ENCODE measurements around the gene VSTM4. TPM values are rescaled to one million over a fixed set of nuclear protein-coding genes. Genes with fewer than 3 reads are reported as not detected.

The VSTM4 gene
- total RNA-seq, 3 donors from 2014 or later (not counting 1 experiment from before 2014, with no cell fraction given) = 0.38 to 0.57 (median 0.45) TPM

DNA sequence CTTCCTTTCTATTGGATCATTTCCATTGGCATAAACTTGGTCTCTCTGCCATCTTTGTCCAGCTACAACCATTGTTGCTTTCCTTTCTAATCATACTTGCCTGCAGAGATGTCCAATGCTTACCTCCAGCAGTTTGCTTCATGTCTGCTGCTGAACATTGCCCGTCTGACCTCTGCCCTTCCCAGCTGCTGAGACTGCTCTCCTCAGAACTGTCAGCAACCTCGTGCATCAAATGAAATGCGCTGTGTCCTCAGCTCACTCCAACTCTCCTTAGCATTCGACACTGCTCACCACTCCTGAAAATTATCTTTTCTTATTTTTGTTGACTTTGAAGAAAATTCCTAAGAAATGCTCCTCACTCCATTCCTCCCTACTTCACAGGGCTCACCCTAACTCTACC is 13.5 kb upstream of the VSTM4 start:
- Mint-ChIP-seq H3K9me3 (no peaks in the 10 kb centered on the region), H3K27me3 (ENCODE audit: low read depth in 2 of 2) (peaks cover 20 to 26% of the 10 kb centered on the region in 2 donors), H3K4me3 (no peak overlapping the region), H3K27ac (no peak overlapping the region), H3K36me3 (no peaks in the 10 kb centered on the region), H3K4me1 (peaks cover 0 to under 1% of the 10 kb centered on the region in 2 donors)
- DNase-seq (no peak), ATAC-seq (no peak)
- no peak overlapping the region for H3K4me3 ChIP-seq (ENCODE audit: low read length)
- no peaks in the 10 kb centered on the region for H3K36me3 ChIP-seq (ENCODE audit: control insufficient read depth, insufficient read depth, low read length)
- no peak overlapping the region for H3K27ac ChIP-seq (ENCODE audit: low read length)
- TF ChIP-seq CTCF (IDR thresholded peaks at IDR 0.05) = no peak
- WGBS (ENCODE audit: insufficient coverage) = 87% methylated on average over 4 of the region's 4 CpGs
- intact Hi-C loops (cut with micrococcal nuclease) = no loop called here
- no peaks in the 10 kb centered on the region for H3K9me3 ChIP-seq (ENCODE audit: control insufficient read depth, insufficient read depth, low read length)
- H3K27me3 ChIP-seq (ENCODE audit: control insufficient read depth, insufficient read depth, low read length) = no peaks in the 10 kb centered on the region
- no peaks in the 10 kb centered on the region for H3K4me1 ChIP-seq (ENCODE audit: control insufficient read depth, insufficient read depth, low read length)

- DNase-seq (no peak), ATAC-seq (no peak)
- Histone ChIP-seq H3K4me1 (ENCODE audit: control insufficient read depth, insufficient read depth, low read length) (no peaks in the 10 kb centered on the region), H3K27ac (ENCODE audit: low read length) (no peak overlapping the region), H3K27me3 (ENCODE audit: control insufficient read depth, insufficient read depth, low read length) (no peaks in the 10 kb centered on the region), H3K4me3 (ENCODE audit: low read length) (no peak overlapping the region), H3K36me3 (ENCODE audit: control insufficient read depth, insufficient read depth, low read length) (no peaks in the 10 kb centered on the region), H3K9me3 (ENCODE audit: control insufficient read depth, insufficient read depth, low read length) (no peaks in the 10 kb centered on the region)
- Mint-ChIP-seq H3K9me3 (no peaks in the 10 kb centered on the region), H3K27me3 (ENCODE audit: low read depth in 2 of 2) (peaks cover 19 to 24% of the 10 kb centered on the region in 2 donors), H3K27ac (no peak overlapping the region), H3K4me3 (no peak overlapping the region), H3K4me1 (no peaks in the 10 kb centered on the region), H3K36me3 (no peaks in the 10 kb centered on the region)
- WGBS (ENCODE audit: insufficient coverage) = 94% methylated on average over 7 of the region's 7 CpGs
- no peak for TF ChIP-seq CTCF (IDR thresholded peaks at IDR 0.05)
- intact Hi-C loops (cut with micrococcal nuclease) = no loop called here
These were observed 8.9 kb upstream of the VSTM4 start for GRCh38 chr10:49123981-49124950.

DNA sequence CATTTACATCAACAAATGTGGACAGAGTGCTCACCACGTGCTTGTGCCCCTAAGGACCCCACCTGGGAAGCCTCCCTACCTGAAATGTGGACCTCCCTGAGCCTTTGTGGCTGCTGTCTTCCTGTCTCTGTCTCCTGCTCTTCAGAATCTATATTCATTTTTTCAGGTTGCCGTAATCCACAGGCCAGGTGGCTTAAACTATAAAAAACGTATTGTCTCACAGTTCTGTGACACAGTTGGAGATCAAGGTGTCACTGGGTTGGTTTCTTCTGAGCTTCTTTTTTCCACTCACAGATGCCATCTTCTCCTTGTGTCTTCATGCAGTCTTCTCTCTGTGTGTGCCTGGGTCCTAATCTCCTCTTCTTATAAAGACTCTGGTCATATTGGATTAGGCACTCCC is 5.6 kb upstream of the VSTM4 start:
- WGBS (ENCODE audit: insufficient coverage) = 58% methylated on average over 3 of the region's 3 CpGs
- Histone ChIP-seq H3K27me3 (ENCODE audit: control insufficient read depth, insufficient read depth, low read length) (peaks cover 2% of the 10 kb centered on the region), H3K27ac (ENCODE audit: low read length) (no peak overlapping the region), H3K4me1 (ENCODE audit: control insufficient read depth, insufficient read depth, low read length) (peaks cover 2% of the 10 kb centered on the region), H3K36me3 (ENCODE audit: control insufficient read depth, insufficient read depth, low read length) (no peaks in the 10 kb centered on the region), H3K4me3 (ENCODE audit: low read length) (no peak overlapping the region), H3K9me3 (ENCODE audit: control insufficient read depth, insufficient read depth, low read length) (no peaks in the 10 kb centered on the region)
- Mint-ChIP-seq H3K4me3 (no peak overlapping the region), H3K27ac (no peak overlapping the region), H3K36me3 (no peaks in the 10 kb centered on the region), H3K4me1 (no peaks in the 10 kb centered on the region), H3K27me3 (ENCODE audit: low read depth in 2 of 2) (peaks cover 11 to 14% of the 10 kb centered on the region in 2 donors), H3K9me3 (no peaks in the 10 kb centered on the region)
- no peak for TF ChIP-seq CTCF (IDR thresholded peaks at IDR 0.05)
- ATAC-seq = no peak
- no peak for DNase-seq
- intact Hi-C loops (cut with micrococcal nuclease) = no loop called here
